Amniotic stem cell (primary cell): ENCODE results near the gene IFITM10.

Source experiments
- DNase-seq: peaks from one replicate; lab custom pipeline; 2025; lab: John Stamatoyannopoulos, UW

The IFITM10 gene

GRCh38 chr11:1751531-1751921 lies 1.1 kb upstream of the IFITM10 start:
- no peak for DNase-seq

- DNase-seq, result no peak
Observed at GRCh38 chr11:1750840-1751530, 590 bp upstream of the IFITM10 start.

- DNase-seq, result peak; percentile 59
Observed at GRCh38 chr11:1749395-1750351, 722 bp downstream of the IFITM10 start.

DNA sequence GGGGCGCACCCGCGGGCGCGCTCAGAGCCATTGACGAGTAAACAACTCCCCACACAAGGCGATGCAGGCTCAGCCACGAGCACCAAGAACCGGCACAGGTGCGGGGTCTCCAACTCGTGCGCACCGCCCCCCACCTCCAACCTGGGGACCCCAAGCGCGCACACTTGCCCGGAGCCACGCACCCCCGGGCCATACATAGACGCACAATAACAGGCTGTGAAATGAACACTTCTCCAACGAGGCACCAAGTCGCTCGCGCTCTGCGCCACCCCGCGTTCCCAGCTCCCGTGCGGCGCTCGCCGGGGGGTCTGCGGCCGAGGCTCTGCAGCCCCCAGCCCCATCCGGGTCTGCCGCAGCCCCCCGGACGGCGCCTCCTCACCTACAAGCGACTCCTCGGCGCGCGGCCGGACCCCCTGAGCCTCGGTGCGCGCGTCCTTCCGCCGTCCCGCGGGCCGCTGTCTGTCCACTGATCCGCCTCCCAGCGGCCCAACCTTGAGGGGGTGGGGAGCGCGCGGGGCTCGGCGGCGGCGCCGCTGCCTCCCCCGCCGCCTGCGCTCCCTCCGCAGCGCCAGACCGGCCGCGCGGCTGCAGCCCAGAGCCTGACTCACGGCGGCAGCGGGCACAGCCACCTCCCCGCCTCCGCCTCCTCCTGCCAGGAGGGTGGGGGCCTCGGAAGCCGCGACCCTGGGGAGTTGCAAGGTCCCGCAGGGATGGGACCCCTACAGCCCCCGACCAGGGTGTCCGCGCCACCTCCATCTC lies 1.6 kb downstream of the IFITM10 start:
- no peak for DNase-seq

- no peak for DNase-seq
Observed at GRCh38 chr11:1747753-1748635, 2.4 kb downstream of the IFITM10 start.

DNA sequence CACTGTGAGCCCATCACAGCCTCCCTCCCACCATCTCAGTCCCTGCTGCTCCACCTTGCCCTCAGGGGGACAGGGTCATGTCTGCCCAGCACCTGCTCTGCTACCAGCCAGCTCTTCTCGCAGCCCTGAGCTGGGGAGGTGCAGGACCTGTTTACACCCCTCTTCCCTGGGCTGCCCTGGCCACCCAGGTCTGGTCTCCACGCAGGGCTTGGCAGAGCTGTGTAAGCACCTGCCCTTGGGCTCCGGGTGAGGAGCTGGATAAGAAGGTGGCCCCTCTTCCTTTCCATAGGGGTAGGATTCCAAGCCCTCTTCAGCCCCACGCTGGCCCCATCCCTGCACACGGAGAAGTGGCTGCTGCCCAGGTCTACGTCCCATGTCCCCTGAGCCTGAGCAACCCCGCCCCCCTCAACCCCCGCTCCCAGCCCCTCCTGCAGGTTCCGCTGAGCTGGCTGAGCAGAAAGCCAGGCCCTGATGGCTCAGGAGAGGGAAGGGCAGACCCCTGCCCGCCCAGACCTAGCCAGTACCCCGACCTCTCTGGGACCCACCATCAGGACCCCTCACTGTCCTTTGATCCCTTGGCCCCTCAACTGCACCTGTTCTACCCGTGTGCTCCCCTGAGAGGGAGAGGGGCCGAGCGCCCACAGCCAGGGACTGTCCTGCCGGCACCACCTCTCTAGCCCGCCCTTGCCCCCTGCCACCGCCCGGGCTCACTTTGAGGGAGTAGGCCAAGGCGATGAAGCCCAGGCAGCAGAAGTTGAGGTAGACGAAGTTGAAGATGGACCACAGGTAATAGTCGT lies 3.2 kb downstream of the IFITM10 start:
- DNase-seq, result no peak

DNA sequence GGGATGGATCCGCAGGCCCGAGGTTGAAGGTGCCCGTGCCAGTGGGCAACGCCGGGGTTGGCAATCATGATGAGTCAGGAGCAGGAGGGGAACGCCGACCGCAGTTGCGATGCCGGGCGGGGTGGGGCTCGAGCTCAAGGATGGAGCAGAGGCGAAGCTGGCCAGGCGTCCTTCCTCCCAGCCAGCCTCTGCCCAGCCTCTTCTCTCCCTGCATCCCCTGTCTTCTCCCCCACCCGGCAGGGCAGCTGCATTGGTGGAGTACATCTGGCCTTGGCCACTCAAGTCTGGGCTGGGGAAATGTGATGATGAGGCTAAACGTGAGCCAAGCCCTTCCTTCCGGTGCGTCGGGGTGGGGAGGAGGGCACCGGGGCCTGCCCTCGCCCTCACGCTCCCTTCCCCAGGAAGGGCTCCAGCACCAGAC lies 3.9 kb downstream of the IFITM10 start:
- no peak for DNase-seq

- no peak for DNase-seq
Observed at GRCh38 chr11:1745701-1746320, 4.6 kb downstream of the IFITM10 start.

- no peak for DNase-seq
Observed at GRCh38 chr11:1744891-1745700, 5.3 kb downstream of the IFITM10 start.

- DNase-seq, result no peak
Observed at GRCh38 chr11:1744137-1744886, 6.1 kb downstream of the IFITM10 start.

GRCh38 chr11:1743585-1744136 lies 6.7 kb downstream of the IFITM10 start:
- no peak for DNase-seq

- no peak for DNase-seq
Observed at GRCh38 chr11:1742869-1743584, 7.4 kb downstream of the IFITM10 start.

DNA sequence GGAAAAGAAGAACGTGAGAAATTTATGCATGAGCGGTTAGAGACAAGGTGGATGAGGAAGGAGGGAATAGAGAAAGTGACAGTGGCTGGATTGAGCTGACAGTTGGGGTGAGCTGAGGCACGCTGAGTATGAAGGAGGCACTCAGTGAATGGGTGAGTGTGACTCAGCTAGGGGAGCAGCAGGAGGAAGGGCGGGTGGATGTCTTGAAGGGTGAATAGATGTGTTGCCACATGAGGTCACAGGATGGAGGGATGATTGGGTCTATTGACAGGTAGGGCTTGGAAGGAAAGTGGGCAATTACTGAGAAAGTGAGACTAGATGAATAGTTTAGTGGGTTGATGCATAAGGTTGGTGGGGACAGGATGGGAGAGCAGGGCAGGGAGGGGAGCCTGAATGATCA lies 8.0 kb downstream of the IFITM10 start:
- no peak for DNase-seq

GRCh38 chr11:1741741-1742140 lies 8.7 kb downstream of the IFITM10 start:
- DNase-seq, result no peak

- DNase-seq, result no peak
Observed at GRCh38 chr11:1740786-1741530, 9.4 kb downstream of the IFITM10 start.

GRCh38 chr11:1739576-1739975 lies 10.8 kb downstream of the IFITM10 start:
- no peak for DNase-seq

DNA sequence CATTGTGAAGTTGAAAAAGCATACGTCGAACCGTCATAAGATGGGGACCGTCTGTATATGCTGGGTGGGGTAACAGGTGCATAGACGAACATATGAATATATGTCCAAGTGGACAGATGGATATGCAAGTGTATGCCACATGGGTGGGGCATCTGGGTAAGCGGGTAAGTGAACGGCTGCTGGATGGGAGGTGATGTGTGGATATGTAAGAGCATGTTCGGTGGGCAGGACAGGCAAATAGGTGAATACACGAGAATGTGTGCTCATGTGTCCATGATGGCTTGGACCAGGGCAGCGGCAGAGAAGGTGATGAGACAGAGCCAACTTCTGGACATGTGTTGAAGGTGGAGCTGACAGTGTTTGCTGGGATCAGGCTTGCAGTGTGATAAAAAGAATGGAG lies 12.0 kb downstream of the IFITM10 start:
- no peak for DNase-seq
